NT2/D1 (cell line): ENCODE results near the gene ANGPTL2.

Experiments used
- DNase-seq: peaks from one replicate; pipeline ENCODE4 v3.0.0-alpha.2; 2011; ENCODE audit warnings: low read depth, low spot score
- H3K27me3 ChIP-seq: 2 replicates; pipeline ENCODE4 v1.6.0; 2011; ENCODE audit warnings: mild to moderate bottlenecking; ENCODE audit not compliant: insufficient read length, insufficient read depth
- H3K36me3 ChIP-seq: 2 replicates; pipeline ENCODE4 v1.6.1; 2011; ENCODE audit warnings: mild to moderate bottlenecking, low read length, mixed read lengths; ENCODE audit not compliant: insufficient read depth, insufficient read length
- H3K4me1 ChIP-seq: 2 replicates; pipeline ENCODE4 v1.5.1; 2011; ENCODE audit not compliant: insufficient read depth, insufficient read length
- H3K4me3 ChIP-seq: 2 replicates; pipeline ENCODE4 v1.5.1; 2011; ENCODE audit warnings: low read depth; ENCODE audit not compliant: insufficient read length
- H3K9ac ChIP-seq: 2 replicates; pipeline ENCODE4 v1.6.0; 2011; ENCODE audit warnings: low read depth; ENCODE audit not compliant: insufficient read length
- H3K9me3 ChIP-seq: 2 replicates; pipeline ENCODE4 v1.5.1; 2011; ENCODE audit warnings: mild to moderate bottlenecking, low read length; ENCODE audit not compliant: insufficient read depth
- SUZ12 ChIP-seq: IDR thresholded peaks from 2 replicates; pipeline ENCODE4 v1.6.1; 2011; ENCODE audit not compliant: insufficient read length, insufficient read depth; ENCODE audit errors: extremely low read depth
- YY1 ChIP-seq: IDR thresholded peaks from 2 replicates; pipeline ENCODE4 v1.6.1; 2011; ENCODE audit not compliant: insufficient read length, insufficient read depth
- ZNF274 ChIP-seq: IDR thresholded peaks from 2 replicates; pipeline ENCODE4 v1.6.1; 2011; ENCODE audit warnings: mild to moderate bottlenecking, low read depth, low read length

Gene ANGPTL2

GRCh38 chr9:127159949-127160610 is 37.6 kb upstream of the ANGPTL2 start:
- TF ChIP-seq YY1, result no peak
- no peak for TF ChIP-seq ZNF274
- TF ChIP-seq SUZ12, result no peak
- no peak overlapping the region for H3K9ac ChIP-seq
- no peaks in the 10 kb centered on the region for H3K9me3 ChIP-seq
- H3K4me3 ChIP-seq, result no peak overlapping the region
- no peaks in the 10 kb centered on the region for H3K27me3 ChIP-seq
- H3K36me3 ChIP-seq, result no peaks in the 10 kb centered on the region
- DNase-seq, result no peak
- H3K4me1 ChIP-seq, result peaks cover 8% of the 10 kb centered on the region

GRCh38 chr9:127159325-127159801 is 36.9 kb upstream of the ANGPTL2 start:
- Histone ChIP-seq H3K4me3 (no peak overlapping the region), H3K27me3 (no peaks in the 10 kb centered on the region), H3K36me3 (no peaks in the 10 kb centered on the region), H3K9me3 (no peaks in the 10 kb centered on the region), H3K4me1 (peaks cover 8% of the 10 kb centered on the region), H3K9ac (no peak overlapping the region)
- DNase-seq, result no peak
- TF ChIP-seq YY1, result no peak
- no peak for TF ChIP-seq SUZ12
- no peak for TF ChIP-seq ZNF274

GRCh38 chr9:127158786-127159324 is 36.4 kb upstream of the ANGPTL2 start:
- H3K36me3 ChIP-seq, result no peaks in the 10 kb centered on the region
- TF ChIP-seq SUZ12 (no peak), YY1 (no peak), ZNF274 (no peak)
- H3K9me3 ChIP-seq, result no peaks in the 10 kb centered on the region
- no peaks in the 10 kb centered on the region for H3K27me3 ChIP-seq
- H3K9ac ChIP-seq, result no peak overlapping the region
- no peak overlapping the region for H3K4me3 ChIP-seq
- H3K4me1 ChIP-seq, result peaks cover 8% of the 10 kb centered on the region
- DNase-seq, result no peak

- no peak for TF ChIP-seq ZNF274
- no peak for TF ChIP-seq SUZ12
- TF ChIP-seq YY1, result no peak
- no peaks in the 10 kb centered on the region for H3K27me3 ChIP-seq
- no peak overlapping the region for H3K4me3 ChIP-seq
- H3K9ac ChIP-seq, result no peak overlapping the region
- H3K9me3 ChIP-seq, result no peaks in the 10 kb centered on the region
- DNase-seq, result no peak
- peaks cover 11% of the 10 kb centered on the region for H3K4me1 ChIP-seq
- no peaks in the 10 kb centered on the region for H3K36me3 ChIP-seq
Observed at GRCh38 chr9:127155314-127155960, 33.0 kb upstream of the ANGPTL2 start.

GRCh38 chr9:127154390-127155191 is 32.2 kb upstream of the ANGPTL2 start:
- H3K9me3 ChIP-seq, result no peaks in the 10 kb centered on the region
- no peak overlapping the region for H3K4me3 ChIP-seq
- H3K9ac ChIP-seq, result no peak overlapping the region

GRCh38 chr9:127154003-127154389 is 31.6 kb upstream of the ANGPTL2 start:
- Histone ChIP-seq H3K9ac (no peak overlapping the region), H3K36me3 (no peaks in the 10 kb centered on the region), H3K4me3 (no peak overlapping the region), H3K27me3 (no peaks in the 10 kb centered on the region), H3K9me3 (no peaks in the 10 kb centered on the region), H3K4me1 (peaks cover 4% of the 10 kb centered on the region)
- DNase-seq, result no peak
- no peak for TF ChIP-seq SUZ12
- TF ChIP-seq ZNF274, result no peak
- no peak for TF ChIP-seq YY1

More at GRCh38 chr9:127154390-127155191, 32.2 kb upstream of the ANGPTL2 start:
- no peak for TF ChIP-seq SUZ12
- TF ChIP-seq YY1, result no peak
- TF ChIP-seq ZNF274, result no peak
- no peaks in the 10 kb centered on the region for H3K27me3 ChIP-seq
- no peak for DNase-seq
- H3K4me1 ChIP-seq, result peaks cover 9% of the 10 kb centered on the region
- no peaks in the 10 kb centered on the region for H3K36me3 ChIP-seq
